Neutrophil (primary cell): ENCODE data around the gene NWD2.

ENCODE experiments used
- H3K27ac ChIP-seq: fragments of 200-600 bp; sonication (generic); 2 replicates; pipeline ENCODE4 v1.5.1; 2016; ENCODE audit warnings: mild to moderate bottlenecking, moderate library complexity
- H3K27me3 ChIP-seq: fragments of 200-600 bp; sonication (generic); 2 replicates; pipeline ENCODE4 v1.6.0; 2016; ENCODE audit warnings: mild to moderate bottlenecking
- H3K36me3 ChIP-seq: fragments of 200-600 bp; sonication (generic); 2 replicates; pipeline ENCODE4 v1.5.1; 2017
- H3K4me1 ChIP-seq, 2 experiments: fragments of 200-600 bp in 1 of 2; sonication (generic) in 1 of 2; 1 replicate in 1 of 2; 2 replicates in 1 of 2; pipeline versions ENCODE4 v1.5.1 to v1.6.1; 2013 to 2016; ENCODE audit warnings: low read depth in 1 of 2, low read length in 1 of 2, mild to moderate bottlenecking in 1 of 2, moderate library complexity in 1 of 2; ENCODE audit not compliant: control insufficient read depth in 1 of 2, insufficient read depth in 1 of 2
- H3K4me3 ChIP-seq, 2 experiments: fragments of 200-600 bp in 1 of 2; sonication (generic) in 1 of 2; 1 replicate in 1 of 2; 2 replicates in 1 of 2; pipeline ENCODE4 v1.5.1; 2013 to 2016; ENCODE audit warnings: low read depth in 1 of 2, low read length in 1 of 2, mild to moderate bottlenecking in 1 of 2, moderate library complexity in 1 of 2
- H3K9me3 ChIP-seq: fragments of 200-600 bp; sonication (generic); 2 replicates; pipeline ENCODE4 v1.5.1; 2016
- TF ChIP-seq, protein P1 (sequence below): fragments of 200-600 bp; sonication (generic); IDR thresholded peaks from 2 replicates; pipeline ENCODE4 v1.5.1; 2016; ENCODE audit warnings: antibody characterized with exemption

NWD2 gene

DNA sequence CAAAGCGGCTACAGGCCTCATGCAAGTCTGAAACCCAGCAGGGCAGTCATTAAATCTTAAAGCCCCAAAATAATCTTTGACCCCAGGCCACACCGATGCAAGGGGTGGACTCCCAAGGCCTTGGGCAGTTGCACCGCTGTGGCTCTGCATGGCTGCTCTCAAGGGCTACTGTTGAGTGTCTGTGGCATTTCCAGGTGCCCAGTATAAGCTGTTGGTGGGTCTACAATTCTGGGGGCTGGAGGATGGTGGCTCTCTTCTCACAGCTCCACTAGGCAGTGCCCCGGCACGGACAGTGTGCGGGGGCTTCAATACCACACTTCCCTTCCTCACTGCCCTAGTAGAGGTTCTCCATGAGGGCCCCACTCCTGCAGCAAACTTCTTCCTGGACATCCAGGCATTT lies 60.1 kb downstream of the NWD2 start:
- Histone ChIP-seq H3K4me3 (no peak overlapping the region), H3K27me3 (no peaks in the 10 kb centered on the region), H3K4me1 (no peaks in the 10 kb centered on the region), H3K36me3 (no peaks in the 10 kb centered on the region), H3K9me3 (no peaks in the 10 kb centered on the region), H3K27ac (no peak overlapping the region)
- TF ChIP-seq, protein P1, sequence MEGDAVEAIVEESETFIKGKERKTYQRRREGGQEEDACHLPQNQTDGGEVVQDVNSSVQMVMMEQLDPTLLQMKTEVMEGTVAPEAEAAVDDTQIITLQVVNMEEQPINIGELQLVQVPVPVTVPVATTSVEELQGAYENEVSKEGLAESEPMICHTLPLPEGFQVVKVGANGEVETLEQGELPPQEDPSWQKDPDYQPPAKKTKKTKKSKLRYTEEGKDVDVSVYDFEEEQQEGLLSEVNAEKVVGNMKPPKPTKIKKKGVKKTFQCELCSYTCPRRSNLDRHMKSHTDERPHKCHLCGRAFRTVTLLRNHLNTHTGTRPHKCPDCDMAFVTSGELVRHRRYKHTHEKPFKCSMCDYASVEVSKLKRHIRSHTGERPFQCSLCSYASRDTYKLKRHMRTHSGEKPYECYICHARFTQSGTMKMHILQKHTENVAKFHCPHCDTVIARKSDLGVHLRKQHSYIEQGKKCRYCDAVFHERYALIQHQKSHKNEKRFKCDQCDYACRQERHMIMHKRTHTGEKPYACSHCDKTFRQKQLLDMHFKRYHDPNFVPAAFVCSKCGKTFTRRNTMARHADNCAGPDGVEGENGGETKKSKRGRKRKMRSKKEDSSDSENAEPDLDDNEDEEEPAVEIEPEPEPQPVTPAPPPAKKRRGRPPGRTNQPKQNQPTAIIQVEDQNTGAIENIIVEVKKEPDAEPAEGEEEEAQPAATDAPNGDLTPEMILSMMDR: no peak

- Histone ChIP-seq H3K27me3 (no peaks in the 10 kb centered on the region), H3K9me3 (no peaks in the 10 kb centered on the region), H3K4me1 (no peaks in the 10 kb centered on the region), H3K27ac (no peak overlapping the region), H3K36me3 (no peaks in the 10 kb centered on the region), H3K4me3 (no peak overlapping the region)
- TF ChIP-seq, protein P1: no peak
These were observed 61.4 kb downstream of the NWD2 start for GRCh38 chr4:37305984-37306383.

DNA sequence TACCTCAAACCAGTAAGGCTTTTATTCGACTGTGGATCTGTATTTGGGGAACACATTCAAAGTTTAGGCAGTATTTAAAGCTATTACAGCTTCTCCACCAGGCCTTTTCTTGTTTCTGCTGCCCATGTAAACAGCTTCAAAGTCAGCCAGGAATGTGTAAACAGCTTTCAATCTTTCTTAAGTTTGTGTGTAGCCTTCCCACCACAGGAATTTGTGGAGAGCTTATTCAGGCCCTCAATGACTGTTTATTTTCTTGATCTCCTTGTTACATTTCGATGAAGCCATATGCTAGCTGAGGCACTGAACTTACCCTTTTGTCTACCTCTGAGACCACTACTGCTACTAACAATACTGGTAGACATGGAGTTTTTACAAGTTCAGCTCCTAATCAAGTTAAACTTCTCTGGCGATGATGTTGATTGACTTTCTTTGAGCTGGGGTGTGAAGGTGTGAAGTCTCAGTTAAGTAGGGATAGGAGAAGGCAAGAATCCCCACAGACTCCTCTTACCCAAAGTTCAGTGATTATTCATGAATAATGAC lies 72.6 kb downstream of the NWD2 start:
- H3K9me3 ChIP-seq: no peaks in the 10 kb centered on the region
- no peaks in the 10 kb centered on the region for H3K36me3 ChIP-seq
- TF ChIP-seq, protein P1: no peak
- H3K4me3 ChIP-seq: no peak overlapping the region
- H3K27me3 ChIP-seq: no peaks in the 10 kb centered on the region
- H3K27ac ChIP-seq: no peak overlapping the region
- no peaks in the 10 kb centered on the region for H3K4me1 ChIP-seq

DNA sequence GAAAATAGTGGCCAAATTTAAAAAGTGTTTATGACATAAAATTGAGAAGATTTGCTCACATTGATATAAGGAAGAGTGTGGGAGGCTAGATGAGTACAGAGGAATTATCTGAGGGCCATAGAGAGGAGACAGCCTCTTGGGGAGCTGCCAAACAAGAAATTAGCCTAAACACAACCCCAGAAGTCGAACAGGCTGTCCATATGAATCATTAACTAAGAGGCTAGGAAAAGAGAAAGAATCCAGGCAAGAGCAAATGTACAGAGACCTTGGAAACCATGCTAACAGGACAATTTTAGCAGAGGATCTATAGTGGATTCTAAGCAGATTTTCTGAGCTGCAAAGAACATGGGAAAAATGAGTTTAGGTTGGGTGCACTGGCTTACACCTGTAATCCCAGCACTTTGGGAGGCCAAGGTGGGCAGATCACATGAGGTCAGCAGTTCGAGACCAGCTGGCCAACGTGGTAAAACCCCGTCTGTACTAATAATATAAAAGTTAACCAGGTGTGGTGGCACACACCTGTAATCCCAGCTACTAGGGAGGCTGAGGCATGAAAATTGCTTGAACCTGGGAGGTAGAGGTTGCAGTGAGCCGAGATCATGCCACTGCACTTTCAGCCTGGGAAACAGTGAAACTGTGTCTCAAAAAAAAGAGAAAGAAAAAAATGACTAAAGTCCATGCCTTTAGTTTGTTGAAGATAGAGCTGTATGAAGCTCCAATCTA lies 76.1 kb downstream of the NWD2 start:
- Histone ChIP-seq H3K9me3 (no peaks in the 10 kb centered on the region), H3K27me3 (no peaks in the 10 kb centered on the region), H3K4me1 (no peaks in the 10 kb centered on the region), H3K4me3 (no peak overlapping the region), H3K36me3 (no peaks in the 10 kb centered on the region), H3K27ac (no peak overlapping the region)
- TF ChIP-seq, protein P1: no peak

DNA sequence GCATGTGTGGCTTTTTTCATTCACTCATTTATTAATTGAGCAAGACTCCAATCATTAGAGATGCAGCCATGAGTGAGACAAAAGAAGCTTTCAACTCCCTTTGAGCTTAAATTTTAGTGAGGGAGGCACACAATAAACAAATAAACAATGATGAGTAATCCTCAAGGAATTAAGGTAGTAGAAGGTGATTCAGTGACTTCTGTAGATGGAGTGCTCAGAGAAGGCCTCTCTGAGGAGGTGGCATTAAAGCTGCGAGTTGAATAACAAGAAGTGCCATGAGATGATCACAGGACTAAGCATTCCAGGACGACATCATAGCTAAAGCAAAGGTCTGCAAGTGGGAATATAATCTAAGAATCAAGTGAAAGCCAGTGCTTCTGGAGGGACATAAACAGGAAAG lies 77.6 kb downstream of the NWD2 start:
- no peaks in the 10 kb centered on the region for H3K36me3 ChIP-seq
- H3K4me3 ChIP-seq: no peak overlapping the region
- H3K4me1 ChIP-seq: no peaks in the 10 kb centered on the region
- H3K27ac ChIP-seq: no peak overlapping the region
- H3K27me3 ChIP-seq: no peaks in the 10 kb centered on the region
- H3K9me3 ChIP-seq: no peaks in the 10 kb centered on the region
- TF ChIP-seq, protein P1: no peak
